ENCODE measurements around the gene PROX2. TPM values are rescaled to one million over a fixed set of nuclear protein-coding genes. Genes with fewer than 3 reads are reported as not detected.
A peak's percentile ranks its signal among the peaks of the same experiment; 100 is the strongest.

The PROX2 gene
- total and polyA plus RNA-seq, 9 of the 15 experiments (the other 6 are each of a cell fraction or from before 2014, with no cell fraction given): not detected

- TF ChIP-seq E2F8 (IDR thresholded peaks at IDR 0.05; ENCODE audit: low read depth, partially characterized antibody) (no peak), SLC30A9 (CRISPR knock-in tag; IDR thresholded peaks at IDR 0.05) (no peak), ARNT (IDR thresholded peaks at IDR 0.05) (0 out of 4 replicates have a peak, but pooled peaks of 1 of the 2 experiments have one; percentile 9), MAFG (tag; conservative IDR thresholded peaks at IDR 0.05) (peak; percentile 80), UBTF (IDR thresholded peaks at IDR 0.05; ENCODE audit: borderline replicate concordance in 1 of 2, low read depth in 2 of 2, low read length in 2 of 2) (no peak), CHAMP1 (IDR thresholded peaks at IDR 0.05) (no peak), HLTF (IDR thresholded peaks at IDR 0.05) (0 out of 2 replicates have a peak, but pooled peaks have one; percentile 23), HDAC3 (IDR thresholded peaks at IDR 0.05; ENCODE audit: borderline replicate concordance, partially characterized antibody) (peak; percentile 67), HCFC1 (IDR thresholded peaks at IDR 0.05; ENCODE audit: low read depth, low read length) (no peak), KDM1A (IDR thresholded peaks at IDR 0.05) (peak; percentile 97), ZEB2 (IDR thresholded peaks at IDR 0.05) (0 out of 2 replicates have a peak, but pooled peaks have one; percentile 36), POLR2G (IDR thresholded peaks at IDR 0.05; ENCODE audit: low read depth, low read length) (no peak), SOX6 (IDR thresholded peaks at IDR 0.05) (peak; percentile 87), NR2C2 (CRISPR knock-in tag; IDR thresholded peaks at IDR 0.05) (no peak), NR2C2 (tag; IDR thresholded peaks at IDR 0.05) (peak; percentile 77), ARID3A (IDR thresholded peaks at IDR 0.05; ENCODE audit: borderline replicate concordance, low read depth, low read length) (peak; percentile 62; the same call in 1 of the 2 replicates), STAG1 (CRISPR knock-in tag; IDR thresholded peaks at IDR 0.05; ENCODE audit: borderline replicate concordance) (no peak), NCOR1 (IDR thresholded peaks at IDR 0.05) (peak; percentile 86)
Observed at GRCh38 chr14:74888164-74889158, 12.5 kb upstream of the PROX2 start (continued).
